ENCODE data around the gene TMEM109.

The TMEM109 gene

DNA sequence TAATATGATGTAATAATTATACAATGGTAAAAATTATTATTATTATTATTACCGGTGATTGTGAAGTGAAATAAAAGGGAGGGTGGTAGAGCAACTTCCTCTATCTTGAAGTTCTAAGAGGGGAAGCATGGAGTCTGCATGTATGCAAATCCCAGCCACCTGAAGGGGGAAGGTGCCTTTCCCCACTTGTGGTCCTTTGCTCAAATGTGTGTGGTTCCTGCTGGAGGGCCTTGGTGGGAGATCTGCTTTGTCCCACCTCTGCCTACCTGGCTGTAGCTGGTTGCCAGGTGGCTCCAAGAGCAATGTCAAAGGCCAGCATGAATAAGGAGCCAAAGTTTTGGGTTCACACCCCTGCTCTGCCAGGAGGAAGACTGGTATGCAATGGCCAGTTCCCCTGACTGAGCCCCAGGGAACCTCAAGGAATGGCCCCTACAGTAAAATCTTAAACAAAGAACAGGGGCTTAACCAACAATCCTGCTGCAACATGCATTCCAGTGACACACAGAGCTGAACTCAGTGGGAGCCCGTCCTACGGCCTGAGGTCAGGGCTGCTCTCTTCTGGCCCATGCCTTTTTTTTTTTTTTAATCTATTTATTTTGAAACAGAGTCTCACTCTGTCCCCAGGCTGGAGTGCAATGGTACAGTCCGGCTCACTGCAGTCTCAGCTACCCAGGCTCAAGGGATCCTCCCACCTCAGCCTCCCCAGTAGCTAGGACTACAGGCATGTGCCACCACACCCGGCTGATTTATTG, 18.8 kb downstream of the TMEM109 start:
- Histone ChIP-seq H3K9me3 (no peaks in the 10 kb centered on the region), H3K27ac (no peak overlapping the region), H3K9ac (no peak overlapping the region), H3K4me3 (no peak overlapping the region), H3K36me3 (peaks cover 86% of the 10 kb centered on the region), H4K20me1 (0 out of 2 replicates have a peak, but pooled peaks cover under 1% of the 10 kb centered on the region), H3K4me2 (peak overlapping the region; percentile 56), H3K27me3 (no peaks in the 10 kb centered on the region), H3K4me1 (peaks cover 22% of the 10 kb centered on the region)
- no peak for TF ChIP-seq Cebpa-rat (IDR thresholded peaks at IDR 0.05)

DNA sequence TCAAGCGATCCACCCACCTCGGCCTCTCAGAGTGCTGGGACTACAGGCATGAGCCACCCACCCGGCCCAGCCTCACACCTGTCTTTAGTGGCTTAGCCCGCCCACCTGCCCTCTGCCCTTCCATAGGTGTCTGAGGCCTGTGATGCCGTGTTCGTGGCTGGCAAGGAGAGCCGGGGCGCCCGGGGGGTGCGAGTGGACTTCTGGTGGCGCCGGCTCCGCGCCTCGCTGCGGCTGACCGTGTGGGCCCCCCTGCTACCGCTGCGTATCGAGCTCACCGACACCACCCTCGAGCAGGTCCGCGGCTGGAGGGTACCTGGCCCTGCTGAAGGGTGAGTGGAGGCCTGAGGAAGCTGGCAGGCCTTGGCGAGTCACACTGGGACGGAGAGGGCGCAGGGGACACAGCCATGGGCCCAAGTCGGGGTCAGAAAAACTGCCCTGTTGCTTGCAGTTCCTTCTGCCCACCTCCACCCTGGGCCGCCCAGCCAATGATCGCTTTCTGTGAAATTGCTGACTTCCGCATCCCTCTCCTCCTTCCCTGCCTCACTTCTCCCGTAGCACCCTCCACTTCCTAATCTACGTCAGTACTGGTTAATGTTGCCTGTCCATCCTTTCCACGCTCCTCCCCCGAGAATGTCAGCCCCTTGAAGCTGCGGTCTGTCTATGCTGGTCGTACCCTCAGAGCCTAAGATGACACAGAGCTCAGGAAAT, 19.6 kb downstream of the TMEM109 start:
- Histone ChIP-seq H3K4me2 (no peak overlapping the region), H3K4me1 (peaks cover 18% of the 10 kb centered on the region), H3K27ac (no peak overlapping the region), H3K9ac (no peak overlapping the region), H3K27me3 (no peaks in the 10 kb centered on the region), H4K20me1 (no peaks in the 10 kb centered on the region), H3K4me3 (no peak overlapping the region), H3K36me3 (peaks cover 82% of the 10 kb centered on the region), H3K9me3 (no peaks in the 10 kb centered on the region)
- TF ChIP-seq Cebpa-rat (IDR thresholded peaks at IDR 0.05), result no peak

DNA sequence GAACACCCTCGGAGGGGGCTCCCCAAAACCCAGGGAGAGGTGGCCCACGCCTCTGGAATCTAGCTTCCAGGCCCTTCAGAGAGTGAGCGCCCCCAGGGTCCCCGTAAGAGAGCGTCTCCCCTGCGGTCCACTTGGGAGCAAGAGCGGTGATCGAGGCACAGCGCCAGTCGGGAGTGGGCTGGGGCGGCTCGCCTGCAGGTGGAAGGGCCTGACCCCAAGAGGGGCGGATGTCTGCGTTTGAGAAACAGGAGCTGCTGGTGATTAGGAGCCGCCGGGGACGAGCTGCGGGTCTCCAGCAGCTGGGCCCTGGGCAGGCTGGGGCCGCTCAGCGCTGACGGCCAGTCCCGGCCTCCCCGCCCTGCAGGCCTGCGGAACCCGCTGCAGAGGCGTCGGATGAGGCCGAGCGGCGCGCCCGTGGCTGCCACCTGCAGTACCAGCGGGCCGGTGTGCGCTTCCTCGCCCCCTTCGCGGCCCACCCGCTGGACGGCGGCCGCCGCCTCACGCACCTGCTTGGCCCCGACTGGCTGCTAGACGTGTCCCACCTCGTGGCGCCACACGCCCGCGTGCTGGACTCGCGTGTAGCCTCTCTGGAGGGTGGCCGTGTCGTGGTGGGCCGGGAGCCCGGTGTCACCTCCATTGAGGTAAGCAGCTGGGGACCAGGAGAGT, 20.3 kb downstream of the TMEM109 start:
- TF ChIP-seq Cebpa-rat (IDR thresholded peaks at IDR 0.05), result no peak
- Histone ChIP-seq H3K9ac (no peak overlapping the region), H3K27ac (no peak overlapping the region), H3K4me3 (no peak overlapping the region), H3K4me2 (no peak overlapping the region), H3K9me3 (no peaks in the 10 kb centered on the region), H4K20me1 (no peaks in the 10 kb centered on the region), H3K4me1 (peaks cover 21% of the 10 kb centered on the region), H3K27me3 (no peaks in the 10 kb centered on the region), H3K36me3 (peaks cover 80% of the 10 kb centered on the region)

DNA sequence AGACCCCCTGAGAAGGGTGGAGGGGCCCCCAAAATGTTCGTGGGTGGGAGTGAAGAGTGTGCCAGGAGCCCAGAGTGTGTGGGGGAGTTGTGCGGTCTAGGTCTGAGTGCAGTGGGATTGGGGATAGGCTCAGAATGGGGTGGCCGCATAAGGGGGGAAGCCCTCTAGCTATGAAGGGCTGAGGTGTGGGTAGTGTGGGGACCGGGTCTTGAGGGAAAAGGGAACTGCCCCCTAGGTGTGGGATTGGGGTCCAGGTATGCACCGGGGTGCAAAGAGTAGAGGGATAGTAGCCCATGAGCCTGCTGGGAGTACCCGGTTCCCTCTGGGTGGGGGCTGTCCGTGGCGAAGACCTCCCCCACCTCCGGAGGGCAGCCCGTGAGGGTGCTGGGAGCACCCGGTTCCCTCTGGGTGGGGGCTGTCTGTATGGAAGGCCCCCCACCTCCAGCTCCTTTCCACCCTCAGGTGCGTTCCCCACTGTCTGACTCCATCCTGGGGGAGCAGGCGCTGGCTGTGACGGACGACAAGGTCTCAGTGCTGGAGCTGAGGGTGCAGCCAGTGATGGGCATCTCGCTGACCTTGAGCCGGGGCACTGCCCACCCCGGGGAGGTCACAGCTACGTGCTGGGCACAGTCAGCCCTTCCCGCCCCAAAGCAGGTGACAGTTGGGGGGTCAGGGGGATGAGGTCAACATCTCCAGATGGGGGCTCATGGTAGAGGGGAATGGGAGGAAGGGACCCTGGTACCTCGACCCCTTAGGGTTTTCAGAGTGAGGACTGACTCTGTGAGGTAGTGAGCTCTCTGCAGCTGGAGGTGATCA, 21.0 kb downstream of the TMEM109 start:
- Histone ChIP-seq H3K27ac (no peak overlapping the region), H4K20me1 (no peaks in the 10 kb centered on the region), H3K4me1 (peaks cover 23% of the 10 kb centered on the region), H3K36me3 (peaks cover 79% of the 10 kb centered on the region), H3K9me3 (no peaks in the 10 kb centered on the region), H3K27me3 (no peaks in the 10 kb centered on the region), H3K4me3 (no peak overlapping the region), H3K4me2 (no peak overlapping the region), H3K9ac (no peak overlapping the region)
- TF ChIP-seq Cebpa-rat (IDR thresholded peaks at IDR 0.05), result no peak

DNA sequence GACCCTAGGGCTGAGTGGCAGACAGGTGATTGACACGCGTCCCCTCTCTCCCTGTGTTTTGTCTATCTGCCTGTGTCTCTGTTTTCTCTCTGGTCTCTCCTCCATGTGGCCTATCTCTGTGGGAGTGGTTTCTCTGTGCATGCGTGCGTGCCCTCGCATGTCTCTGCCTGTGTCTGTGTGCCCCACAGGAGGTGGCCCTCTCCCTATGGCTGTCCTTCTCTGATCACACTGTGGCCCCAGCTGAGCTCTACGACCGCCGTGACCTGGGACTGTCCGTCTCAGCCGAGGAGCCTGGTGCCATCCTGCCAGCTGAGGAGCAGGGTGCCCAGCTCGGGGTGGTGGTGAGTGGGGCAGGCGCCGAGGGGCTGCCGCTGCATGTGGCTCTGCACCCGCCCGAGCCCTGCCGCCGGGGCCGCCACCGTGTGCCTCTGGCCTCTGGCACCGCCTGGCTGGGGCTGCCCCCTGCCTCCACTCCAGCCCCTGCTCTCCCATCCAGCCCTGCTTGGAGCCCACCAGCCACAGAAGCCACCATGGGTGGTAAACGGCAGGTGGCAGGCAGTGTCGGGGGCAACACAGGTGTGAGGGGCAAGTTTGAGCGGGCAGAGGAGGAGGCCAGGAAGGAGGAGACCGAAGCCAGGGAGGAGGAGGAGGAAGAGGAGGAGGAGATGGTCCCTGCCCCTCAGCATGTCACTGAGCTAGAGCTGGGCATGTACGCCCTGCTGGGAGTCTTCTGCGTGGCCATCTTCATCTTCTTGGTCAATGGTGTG, 21.9 kb downstream of the TMEM109 start:
- peaks cover 77% of the 10 kb centered on the region for H3K36me3 ChIP-seq
- no peak overlapping the region for H3K27ac ChIP-seq
- no peaks in the 10 kb centered on the region for H3K27me3 ChIP-seq
- peaks cover 23% of the 10 kb centered on the region for H3K4me1 ChIP-seq
- no peak for TF ChIP-seq Cebpa-rat (IDR thresholded peaks at IDR 0.05)
- H3K9ac ChIP-seq, result no peak overlapping the region
- no peaks in the 10 kb centered on the region for H3K9me3 ChIP-seq
- no peak overlapping the region for H3K4me3 ChIP-seq
- no peak overlapping the region for H3K4me2 ChIP-seq
- H4K20me1 ChIP-seq, result no peaks in the 10 kb centered on the region

DNA sequence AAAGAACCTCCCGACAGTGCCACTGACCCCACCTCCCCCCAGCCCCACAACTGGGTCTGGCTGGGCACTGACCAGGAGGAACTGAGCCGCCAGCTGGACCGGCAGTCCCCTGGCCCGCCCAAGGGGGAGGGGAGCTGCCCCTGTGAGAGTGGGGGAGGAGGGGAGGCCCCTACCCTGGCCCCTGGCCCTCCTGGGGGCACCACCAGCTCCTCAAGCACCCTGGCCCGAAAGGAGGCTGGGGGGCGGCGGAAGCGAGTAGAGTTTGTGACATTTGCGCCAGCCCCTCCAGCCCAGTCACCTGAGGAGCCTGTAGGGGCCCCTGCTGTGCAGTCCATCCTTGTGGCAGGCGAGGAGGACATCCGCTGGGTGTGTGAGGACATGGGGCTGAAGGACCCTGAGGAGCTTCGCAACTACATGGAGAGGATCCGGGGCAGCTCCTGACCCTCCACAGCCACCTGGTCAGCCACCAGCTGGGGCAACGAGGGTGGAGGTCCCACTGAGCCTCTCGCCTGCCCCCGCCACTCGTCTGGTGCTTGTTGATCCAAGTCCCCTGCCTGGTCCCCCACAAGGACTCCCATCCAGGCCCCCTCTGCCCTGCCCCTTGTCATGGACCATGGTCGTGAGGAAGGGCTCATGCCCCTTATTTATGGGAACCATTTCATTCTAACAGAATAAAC, 22.6 kb downstream of the TMEM109 start:
- Histone ChIP-seq H3K4me3 (no peak overlapping the region), H3K27ac (no peak overlapping the region), H3K4me1 (peaks cover 19% of the 10 kb centered on the region), H4K20me1 (no peaks in the 10 kb centered on the region), H3K9me3 (no peaks in the 10 kb centered on the region), H3K36me3 (peaks cover 77% of the 10 kb centered on the region), H3K9ac (no peak overlapping the region), H3K4me2 (no peak overlapping the region), H3K27me3 (no peaks in the 10 kb centered on the region)
- TF ChIP-seq Cebpa-rat (IDR thresholded peaks at IDR 0.05), result no peak

DNA sequence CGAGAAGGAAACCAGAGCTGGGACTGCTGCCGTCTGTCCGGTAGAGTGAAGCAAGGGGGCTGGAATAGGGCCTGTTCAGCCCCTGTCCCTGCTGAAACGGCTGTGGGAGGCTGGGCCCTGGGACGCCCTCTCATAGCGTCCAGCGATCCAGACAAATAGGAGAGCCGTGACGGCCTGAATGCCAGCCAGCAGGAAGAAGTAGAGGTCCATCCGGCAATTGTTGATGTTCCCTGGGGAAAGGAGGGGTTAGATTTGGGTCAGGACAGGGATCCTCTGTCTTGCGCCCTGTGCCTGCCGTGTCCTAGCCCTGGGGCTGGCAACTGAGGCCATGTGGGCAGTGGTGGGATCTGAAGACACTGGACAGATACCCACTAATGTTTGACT, 23.2 kb downstream of the TMEM109 start:
- peaks cover 79% of the 10 kb centered on the region for H3K36me3 ChIP-seq
- H3K9me3 ChIP-seq, result no peaks in the 10 kb centered on the region
- H3K4me2 ChIP-seq, result no peak overlapping the region
- no peaks in the 10 kb centered on the region for H4K20me1 ChIP-seq
- peaks cover 19% of the 10 kb centered on the region for H3K4me1 ChIP-seq
- TF ChIP-seq Cebpa-rat (IDR thresholded peaks at IDR 0.05), result no peak
- H3K27ac ChIP-seq, result no peak overlapping the region
- no peaks in the 10 kb centered on the region for H3K27me3 ChIP-seq
- H3K9ac ChIP-seq, result no peak overlapping the region
- H3K4me3 ChIP-seq, result no peak overlapping the region

DNA sequence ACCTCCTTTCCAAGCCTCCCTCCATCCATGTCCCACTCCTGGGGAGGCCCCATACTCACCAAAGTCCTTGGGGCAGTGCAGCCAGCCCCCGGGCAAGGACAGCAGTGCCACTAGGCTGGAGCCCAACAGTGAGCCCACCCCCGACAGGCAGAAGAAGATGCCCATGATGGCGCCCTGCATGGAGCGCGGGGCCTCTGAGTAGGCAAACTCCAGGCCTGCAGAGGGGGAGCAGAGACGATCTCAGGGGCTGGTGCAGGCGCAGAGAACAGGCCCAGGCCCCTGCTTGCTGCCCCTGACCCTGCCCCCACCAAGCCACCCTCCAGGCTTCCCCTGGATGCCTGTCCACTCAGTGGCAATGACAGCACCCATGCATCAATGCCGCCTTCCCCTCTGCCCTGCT, 23.9 kb downstream of the TMEM109 start:
- TF ChIP-seq Cebpa-rat (IDR thresholded peaks at IDR 0.05), result no peak
- Histone ChIP-seq H3K27ac (no peak overlapping the region), H3K9me3 (no peaks in the 10 kb centered on the region), H3K27me3 (no peaks in the 10 kb centered on the region), H4K20me1 (no peaks in the 10 kb centered on the region), H3K9ac (no peak overlapping the region), H3K4me2 (no peak overlapping the region), H3K4me3 (no peak overlapping the region), H3K4me1 (peaks cover 16% of the 10 kb centered on the region), H3K36me3 (peaks cover 76% of the 10 kb centered on the region)
